ENCODE results near the gene NXPH2. TPM values are rescaled to one million over a fixed set of nuclear protein-coding genes. Genes with fewer than 3 reads are reported as not detected.

Gene NXPH2
- total and polyA plus RNA-seq, 2 donors (not counting 3 experiments of a cell fraction or from before 2014, with no cell fraction given): not detected

GRCh38 chr2:138665937-138666336 lies 114.3 kb downstream of the NXPH2 start:
- ChIA-PET CTCF (no interaction called here), POLR2A (no interaction called here)
- Histone ChIP-seq H3K27me3 (ENCODE audit: control insufficient read depth in 2 of 2, insufficient read depth in 2 of 2, low read length in 2 of 2) (no peaks in the 10 kb centered on the region), H3K9ac (replicated peaks; ENCODE audit: extremely low read depth, insufficient read depth, low read length) (no peak overlapping the region), H2AFZ (ENCODE audit: low read depth, low read length) (no peak overlapping the region), H3K9me1 (replicated peaks; ENCODE audit: control insufficient read depth, extremely low read depth, insufficient read depth, low read length) (no peaks in the 10 kb centered on the region), H3K79me2 (ENCODE audit: control insufficient read depth, insufficient read depth, low read length) (no peaks in the 10 kb centered on the region), H4K20me1 (replicated peaks; ENCODE audit: control insufficient read depth, extremely low read depth, insufficient read depth, low read length) (no peaks in the 10 kb centered on the region), H3K36me3 (ENCODE audit: control insufficient read depth in 2 of 2, extremely low read depth in 1 of 2, insufficient read depth in 2 of 2, low read length in 2 of 2) (no peaks in the 10 kb centered on the region), H3K4me2 (ENCODE audit: insufficient read depth, low read length) (no peak overlapping the region), H3K4me1 (ENCODE audit: control insufficient read depth, extremely low read depth, insufficient read depth, low read length) (no peaks in the 10 kb centered on the region), H3K27ac (ENCODE audit: insufficient read depth, low read depth, low read length) (no peak overlapping the region), H3K4me3 (replicated peaks in 1 of 3; ENCODE audit: insufficient read depth in 1 of 3, low read depth in 1 of 3, low read length in 3 of 3) (no peak overlapping the region), H3K9me3 (replicated peaks; ENCODE audit: control insufficient read depth, insufficient read depth, low read length) (no peaks in the 10 kb centered on the region)
- FAIRE-seq (no peak), DNase-seq (ENCODE audit: low read depth, low spot score) (no peak)
- TF ChIP-seq FOS (IDR thresholded peaks at IDR 0.05; ENCODE audit: borderline replicate concordance, insufficient read depth, low read length) (no peak), MYC (IDR thresholded peaks at IDR 0.05; ENCODE audit: low read depth, low read length) (no peak), MAX (IDR thresholded peaks at IDR 0.05; ENCODE audit: insufficient read depth, insufficient read length) (no peak), GATA2 (IDR thresholded peaks at IDR 0.05; ENCODE audit: insufficient read depth, insufficient read length, low read depth, low read length) (no peak), JUN (IDR thresholded peaks at IDR 0.05; ENCODE audit: borderline replicate concordance, insufficient read depth, insufficient read length, low read depth) (no peak), POLR2A (IDR thresholded peaks at IDR 0.05; ENCODE audit: low read depth, low read length) (no peak)
- BruUV-seq (replicated peaks): no TSS peak
- intact Hi-C loops (cut with micrococcal nuclease): no loop called here
- dilution Hi-C loops (cut with MboI; ENCODE audit: extremely low pct_ligation_motif_present, low sequenced_read_pairs): no loop called here

GRCh38 chr2:138658187-138658894 lies 121.8 kb downstream of the NXPH2 start:
- FAIRE-seq (no peak), DNase-seq (ENCODE audit: low read depth, low spot score) (no peak)
- H3K27ac ChIP-seq (ENCODE audit: insufficient read depth, low read depth, low read length): no peak overlapping the region
- dilution Hi-C loops (cut with MboI; ENCODE audit: extremely low pct_ligation_motif_present, low sequenced_read_pairs): no loop called here
- no peaks in the 10 kb centered on the region for H3K36me3 ChIP-seq (ENCODE audit: control insufficient read depth in 2 of 2, extremely low read depth in 1 of 2, insufficient read depth in 2 of 2, low read length in 2 of 2)
- intact Hi-C loops (cut with micrococcal nuclease): no loop called here
- H3K27me3 ChIP-seq (ENCODE audit: control insufficient read depth in 2 of 2, insufficient read depth in 2 of 2, low read length in 2 of 2): no peaks in the 10 kb centered on the region
- POLR2A ChIA-PET: no interaction called here
- no peaks in the 10 kb centered on the region for H3K9me1 ChIP-seq (replicated peaks; ENCODE audit: control insufficient read depth, extremely low read depth, insufficient read depth, low read length)
- H3K79me2 ChIP-seq (ENCODE audit: control insufficient read depth, insufficient read depth, low read length): no peaks in the 10 kb centered on the region
- no peaks in the 10 kb centered on the region for H3K4me1 ChIP-seq (ENCODE audit: control insufficient read depth, extremely low read depth, insufficient read depth, low read length)
- no peak overlapping the region for H3K4me2 ChIP-seq (ENCODE audit: insufficient read depth, low read length)
- H2AFZ ChIP-seq (ENCODE audit: low read depth, low read length): no peak overlapping the region
- no peaks in the 10 kb centered on the region for H3K9me3 ChIP-seq (replicated peaks; ENCODE audit: control insufficient read depth, insufficient read depth, low read length)
- TF ChIP-seq EZH2 (IDR thresholded peaks at IDR 0.05; ENCODE audit: borderline replicate concordance, low read depth, low read length, severe bottlenecking) (no peak), POLR2A (IDR thresholded peaks at IDR 0.05; ENCODE audit: low read depth, low read length) (no peak), JUN (IDR thresholded peaks at IDR 0.05; ENCODE audit: borderline replicate concordance, insufficient read depth, insufficient read length, low read depth) (no peak), GATA2 (IDR thresholded peaks at IDR 0.05; ENCODE audit: insufficient read depth, insufficient read length, low read depth, low read length) (no peak), POLR2AphosphoS5 (IDR thresholded peaks at IDR 0.05; ENCODE audit: insufficient read depth, low read depth, low read length) (no peak), CTCF (IDR thresholded peaks at IDR 0.05; ENCODE audit: extremely low read depth in 1 of 2, insufficient read depth in 1 of 2, low read depth in 1 of 2, low read length in 2 of 2) (no peak), MAX (IDR thresholded peaks at IDR 0.05; ENCODE audit: insufficient read depth, insufficient read length) (no peak)
- CTCF ChIA-PET: interaction anchor here (0.7 to 1.0 kb wide), 2 partner anchors 9 to 13 kb away, joined by 3 read pairs; no protein-coding TSS in a partner anchor
- BruUV-seq (replicated peaks): no TSS peak
- no peak overlapping the region for H3K9ac ChIP-seq (replicated peaks; ENCODE audit: extremely low read depth, insufficient read depth, low read length)
- H3K4me3 ChIP-seq (replicated peaks in 1 of 3; ENCODE audit: insufficient read depth in 1 of 3, low read depth in 1 of 3, low read length in 3 of 3): no peak overlapping the region
- no peaks in the 10 kb centered on the region for H4K20me1 ChIP-seq (replicated peaks; ENCODE audit: control insufficient read depth, extremely low read depth, insufficient read depth, low read length)

Measured in endothelial cell of umbilical vein (primary cell).